PFSK-1 (cell line): ENCODE data around the gene DNAJB1.

ENCODE experiments used
- FOXP2 ChIP-seq: optimal IDR thresholded peaks from 2 replicates; pipeline ENCODE3; 2011; ENCODE audit warnings: borderline replicate concordance, control low read depth, inconsistent platforms; ENCODE audit not compliant: insufficient read depth; ENCODE audit errors: extremely low read length, extremely low read depth
- POLR2AphosphoS5 ChIP-seq: IDR thresholded peaks from 2 replicates; pipeline ENCODE4 v1.6.1; 2012; ENCODE audit warnings: low read depth, mild to moderate bottlenecking, control low read depth, low read length, moderate library complexity
- SIN3A ChIP-seq: IDR thresholded peaks from 2 replicates; pipeline ENCODE4 v1.6.1; 2012; ENCODE audit warnings: mild to moderate bottlenecking, low read length, moderate library complexity, borderline replicate concordance; ENCODE audit not compliant: insufficient read depth
- TAF1 ChIP-seq: IDR thresholded peaks from 2 replicates; pipeline ENCODE4 v1.6.1; 2012; ENCODE audit warnings: low read length, control low read depth, borderline replicate concordance; ENCODE audit not compliant: insufficient read depth
- TF ChIP-seq, protein P1 (sequence below), 2 experiments: IDR thresholded peaks; 2 replicates each; pipeline versions ENCODE4 v1.6.1 to v1.8.0; 2011 to 2012; ENCODE audit warnings: low read depth in 2 of 2, low read length in 2 of 2, control low read depth in 1 of 2, inconsistent platforms in 1 of 2, mild to moderate bottlenecking in 1 of 2, moderate library complexity in 1 of 2; ENCODE audit not compliant: insufficient read depth in 1 of 2

Gene DNAJB1

DNA sequence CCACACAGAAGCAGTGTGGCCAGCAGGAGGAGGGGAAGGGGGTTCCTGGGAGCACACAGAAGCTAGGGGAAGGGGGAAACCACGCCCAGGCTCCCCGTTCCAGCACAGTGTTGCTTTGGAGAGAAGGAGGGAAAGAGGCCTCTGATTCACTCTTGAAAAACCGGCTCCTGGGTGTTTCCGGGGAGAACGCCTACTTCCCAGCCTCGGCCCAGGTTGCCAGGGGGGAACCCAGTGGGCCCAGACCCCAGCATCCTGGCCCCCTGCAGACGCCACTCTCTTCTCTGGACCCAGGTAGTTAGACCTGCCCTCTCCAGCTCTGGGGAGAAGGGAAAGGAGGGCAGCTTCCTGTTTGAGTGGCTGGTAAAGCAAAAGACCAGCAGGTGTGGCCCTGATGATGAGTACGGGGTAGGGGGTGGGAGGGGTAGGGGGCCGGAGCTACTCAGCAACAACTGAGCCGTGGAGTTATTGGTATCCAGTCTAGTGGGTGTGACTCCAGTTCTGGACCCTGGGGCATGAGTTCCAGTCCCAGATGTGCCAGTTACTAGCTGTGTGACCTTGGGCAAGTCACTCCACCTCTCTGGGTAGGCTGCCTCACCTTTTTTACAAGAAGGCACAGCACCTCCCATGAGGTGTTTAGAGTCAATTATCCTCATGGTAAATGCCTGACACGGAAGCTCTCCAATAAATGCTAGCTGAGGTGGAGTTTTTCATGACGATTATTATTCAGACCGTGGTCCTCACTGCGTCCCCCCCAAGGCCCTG lies 23.1 kb downstream of the DNAJB1 start:
- TF ChIP-seq SIN3A = 0 out of 2 replicates have a peak, but pooled peaks have one; percentile 1
- TF ChIP-seq TAF1 = no peak

DNA sequence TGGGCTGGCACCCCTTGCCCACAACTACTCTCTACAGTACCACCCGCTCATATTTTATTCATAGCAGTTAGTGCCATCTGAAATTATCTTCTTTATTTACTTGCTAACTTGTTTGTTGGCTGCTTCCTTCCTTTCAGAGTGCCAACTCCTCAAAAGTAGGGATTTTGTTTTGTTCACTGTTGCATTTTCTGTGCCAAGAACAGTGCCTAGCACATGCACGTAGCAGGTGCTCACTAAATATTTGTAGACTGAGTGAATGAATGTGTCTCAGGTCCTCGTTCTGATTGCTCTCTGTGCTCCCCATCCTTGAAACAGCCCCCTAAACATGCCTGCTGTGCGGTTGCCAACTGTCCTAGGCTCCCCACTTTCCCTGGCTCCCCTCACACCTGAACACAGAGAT lies 23.8 kb downstream of the DNAJB1 start:
- TF ChIP-seq, protein P1, sequence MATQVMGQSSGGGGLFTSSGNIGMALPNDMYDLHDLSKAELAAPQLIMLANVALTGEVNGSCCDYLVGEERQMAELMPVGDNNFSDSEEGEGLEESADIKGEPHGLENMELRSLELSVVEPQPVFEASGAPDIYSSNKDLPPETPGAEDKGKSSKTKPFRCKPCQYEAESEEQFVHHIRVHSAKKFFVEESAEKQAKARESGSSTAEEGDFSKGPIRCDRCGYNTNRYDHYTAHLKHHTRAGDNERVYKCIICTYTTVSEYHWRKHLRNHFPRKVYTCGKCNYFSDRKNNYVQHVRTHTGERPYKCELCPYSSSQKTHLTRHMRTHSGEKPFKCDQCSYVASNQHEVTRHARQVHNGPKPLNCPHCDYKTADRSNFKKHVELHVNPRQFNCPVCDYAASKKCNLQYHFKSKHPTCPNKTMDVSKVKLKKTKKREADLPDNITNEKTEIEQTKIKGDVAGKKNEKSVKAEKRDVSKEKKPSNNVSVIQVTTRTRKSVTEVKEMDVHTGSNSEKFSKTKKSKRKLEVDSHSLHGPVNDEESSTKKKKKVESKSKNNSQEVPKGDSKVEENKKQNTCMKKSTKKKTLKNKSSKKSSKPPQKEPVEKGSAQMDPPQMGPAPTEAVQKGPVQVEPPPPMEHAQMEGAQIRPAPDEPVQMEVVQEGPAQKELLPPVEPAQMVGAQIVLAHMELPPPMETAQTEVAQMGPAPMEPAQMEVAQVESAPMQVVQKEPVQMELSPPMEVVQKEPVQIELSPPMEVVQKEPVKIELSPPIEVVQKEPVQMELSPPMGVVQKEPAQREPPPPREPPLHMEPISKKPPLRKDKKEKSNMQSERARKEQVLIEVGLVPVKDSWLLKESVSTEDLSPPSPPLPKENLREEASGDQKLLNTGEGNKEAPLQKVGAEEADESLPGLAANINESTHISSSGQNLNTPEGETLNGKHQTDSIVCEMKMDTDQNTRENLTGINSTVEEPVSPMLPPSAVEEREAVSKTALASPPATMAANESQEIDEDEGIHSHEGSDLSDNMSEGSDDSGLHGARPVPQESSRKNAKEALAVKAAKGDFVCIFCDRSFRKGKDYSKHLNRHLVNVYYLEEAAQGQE (IDR thresholded peaks at IDR 0.05; ENCODE audit: insufficient read depth in 1 of 2, low read depth in 2 of 2, low read length in 2 of 2) = no peak
- TF ChIP-seq SIN3A = no peak
- no peak for TF ChIP-seq TAF1
- no peak for TF ChIP-seq POLR2AphosphoS5
- no peak for TF ChIP-seq FOXP2

DNA sequence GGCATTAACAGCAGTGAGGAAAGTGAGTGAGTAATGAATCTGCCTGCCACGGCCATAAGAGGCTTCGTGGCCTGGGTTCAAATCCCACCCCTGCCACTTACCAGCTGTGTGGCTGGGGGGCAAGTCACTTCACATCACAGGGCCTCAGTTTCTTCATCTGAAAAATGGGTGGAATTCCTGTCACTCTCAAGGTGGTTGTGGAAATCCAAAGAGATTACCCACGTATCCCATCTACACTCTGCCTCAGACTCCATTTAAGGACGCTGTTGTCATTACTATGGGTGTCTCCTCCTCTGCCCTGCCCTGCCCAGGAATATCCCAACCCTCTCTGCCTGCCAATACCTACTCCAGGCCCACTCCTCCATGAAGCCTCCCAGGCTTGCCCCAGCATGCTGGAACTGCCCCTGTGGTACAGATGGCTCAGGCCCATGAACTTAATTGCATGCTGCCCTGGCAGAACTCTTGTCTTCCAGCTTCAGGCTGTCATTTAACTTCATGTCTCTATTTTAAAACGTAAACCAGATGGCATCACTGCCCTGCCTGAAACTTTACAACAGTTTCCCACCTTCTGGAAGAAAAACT lies 25.4 kb downstream of the DNAJB1 start:
- TF ChIP-seq POLR2AphosphoS5 (no peak), SIN3A (no peak), TAF1 (no peak), FOXP2 (no peak)
- TF ChIP-seq, protein P1 (IDR thresholded peaks at IDR 0.05; ENCODE audit: insufficient read depth in 1 of 2, low read depth in 2 of 2, low read length in 2 of 2) = no peak

DNA sequence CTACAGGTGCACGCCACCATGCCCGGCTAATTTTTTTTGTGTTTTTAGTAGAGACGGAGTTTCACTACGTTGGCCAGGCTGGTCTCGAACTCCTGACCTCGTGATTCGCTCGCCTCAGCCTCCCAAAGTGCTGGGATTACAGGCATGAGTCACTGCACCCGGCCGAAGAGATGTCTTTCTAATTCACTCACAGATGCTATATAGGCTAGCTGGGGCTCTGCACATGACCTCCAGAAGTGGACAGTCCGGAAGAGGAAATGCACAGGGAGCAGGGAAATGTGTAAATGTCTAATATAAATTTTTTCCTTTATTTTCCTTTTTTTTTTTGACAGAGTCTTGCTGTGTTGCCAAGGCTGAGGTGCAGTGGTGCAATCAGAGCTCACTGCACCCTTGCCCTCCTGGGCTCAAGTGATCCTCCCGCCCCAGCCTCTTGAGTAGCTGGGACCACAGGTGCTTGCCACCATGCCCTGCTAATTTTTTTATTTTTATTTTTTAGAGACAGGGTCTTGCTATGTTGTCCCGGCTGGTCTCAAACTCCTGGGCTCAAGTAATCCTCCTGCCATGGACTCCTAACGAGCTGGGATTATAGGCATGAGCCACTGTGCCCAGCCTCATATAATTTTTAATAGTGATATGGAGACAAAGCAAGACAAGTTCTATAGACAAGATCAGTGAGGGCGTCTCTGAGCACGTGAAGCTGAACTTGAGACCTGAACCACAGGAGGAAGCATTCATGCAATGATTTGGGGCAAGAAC lies 30.6 kb downstream of the DNAJB1 start:
- TF ChIP-seq POLR2AphosphoS5 (no peak), FOXP2 (no peak), TAF1 (no peak), SIN3A (no peak)
- TF ChIP-seq, protein P1 (IDR thresholded peaks at IDR 0.05; ENCODE audit: insufficient read depth in 1 of 2, low read depth in 2 of 2, low read length in 2 of 2) = no peak

DNA sequence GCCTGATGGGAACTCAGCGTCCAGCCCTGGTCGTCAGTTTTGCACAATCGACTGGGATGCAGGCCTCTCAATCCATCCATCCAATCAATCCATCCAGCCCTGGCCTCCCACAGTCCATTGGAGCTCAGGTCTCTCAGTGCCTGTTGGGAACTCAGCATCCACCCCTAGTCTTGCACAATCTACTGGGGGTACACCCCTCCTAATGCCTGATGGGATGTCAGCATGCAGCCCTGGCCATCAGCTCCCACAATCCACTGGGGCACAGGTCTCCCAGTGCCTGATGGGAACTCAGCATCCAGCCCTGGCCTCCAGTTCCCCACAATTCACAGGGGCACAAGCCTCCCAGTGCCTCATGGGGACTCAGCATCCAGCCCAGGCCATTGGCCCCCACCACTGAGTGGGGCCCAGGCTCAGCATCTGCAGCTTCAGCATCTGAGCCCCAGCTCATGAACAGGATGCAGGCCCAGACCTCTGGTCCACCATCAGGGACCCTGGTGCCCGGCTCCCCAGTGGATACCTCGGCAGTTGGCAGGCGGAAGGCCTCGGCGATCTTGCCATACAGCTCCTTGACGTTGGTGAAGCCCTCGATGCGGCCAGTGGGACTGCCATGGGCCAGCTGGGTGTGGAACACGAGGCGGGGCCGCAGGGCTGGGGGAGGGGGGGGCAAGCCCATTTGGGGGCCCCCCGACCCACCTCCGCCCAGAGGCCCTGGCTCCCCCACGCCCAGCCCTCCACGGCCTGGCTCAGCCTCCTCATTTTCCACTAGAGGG lies 35.8 kb downstream of the DNAJB1 start:
- TF ChIP-seq SIN3A (no peak), POLR2AphosphoS5 (no peak), TAF1 (no peak), FOXP2 (no peak)
- TF ChIP-seq, protein P1 (IDR thresholded peaks at IDR 0.05; ENCODE audit: insufficient read depth in 1 of 2, low read depth in 2 of 2, low read length in 2 of 2) = no peak
